GM12891 (cell line): ENCODE data around the gene XRCC6.

ENCODE experiments used
- POLR2A ChIP-seq: IDR thresholded peaks from 2 replicates; pipeline ENCODE4 v1.6.1; 2011; ENCODE audit warnings: low read depth, low read length, control low read depth
- POLR2AphosphoS5 ChIP-seq: IDR thresholded peaks from 2 replicates; pipeline ENCODE4 v1.6.1; 2011; ENCODE audit warnings: low read depth, low read length, control low read depth
- TAF1 ChIP-seq: IDR thresholded peaks from 2 replicates; pipeline ENCODE4 v1.6.1; 2011; ENCODE audit warnings: low read depth, low read length, control low read depth

DNA sequence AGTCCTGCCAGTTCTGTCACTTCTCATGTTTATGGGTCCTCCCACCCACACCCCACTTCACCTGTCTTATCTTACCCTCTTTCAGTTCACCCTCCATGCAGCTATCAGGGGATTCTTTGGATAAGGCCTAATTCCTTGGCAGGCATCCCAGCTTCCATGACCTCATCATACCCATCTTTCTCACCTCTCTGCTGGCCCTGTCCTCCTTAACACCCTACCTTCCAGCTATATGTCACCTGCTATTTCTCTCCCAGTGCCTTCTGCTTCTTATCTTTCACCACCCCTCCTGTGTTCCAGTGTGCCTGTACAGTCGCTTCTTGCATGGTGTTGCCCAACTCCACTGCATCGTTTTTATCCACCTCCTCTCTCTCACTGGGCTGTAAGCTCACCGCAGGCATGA, 39.3 kb downstream of the XRCC6 start:
- TF ChIP-seq TAF1 (no peak), POLR2A (no peak), POLR2AphosphoS5 (no peak)
